Measurements from ENCODE around the gene BCOR. TPM values are rescaled to one million over a fixed set of nuclear protein-coding genes. Genes with fewer than 3 reads are reported as not detected.
A peak's percentile ranks its signal among the peaks of the same experiment; 100 is the strongest.

Gene BCOR
- total RNA-seq, 4 donors from 2014 or later, result 23.8 to 37.5 (median 31.1) TPM

GRCh38 chrX:40105835-40106675 is 8.3 kb upstream of the BCOR start:
- no peak for TF ChIP-seq POLR2A (IDR thresholded peaks at IDR 0.05)
- TF ChIP-seq, protein P1, sequence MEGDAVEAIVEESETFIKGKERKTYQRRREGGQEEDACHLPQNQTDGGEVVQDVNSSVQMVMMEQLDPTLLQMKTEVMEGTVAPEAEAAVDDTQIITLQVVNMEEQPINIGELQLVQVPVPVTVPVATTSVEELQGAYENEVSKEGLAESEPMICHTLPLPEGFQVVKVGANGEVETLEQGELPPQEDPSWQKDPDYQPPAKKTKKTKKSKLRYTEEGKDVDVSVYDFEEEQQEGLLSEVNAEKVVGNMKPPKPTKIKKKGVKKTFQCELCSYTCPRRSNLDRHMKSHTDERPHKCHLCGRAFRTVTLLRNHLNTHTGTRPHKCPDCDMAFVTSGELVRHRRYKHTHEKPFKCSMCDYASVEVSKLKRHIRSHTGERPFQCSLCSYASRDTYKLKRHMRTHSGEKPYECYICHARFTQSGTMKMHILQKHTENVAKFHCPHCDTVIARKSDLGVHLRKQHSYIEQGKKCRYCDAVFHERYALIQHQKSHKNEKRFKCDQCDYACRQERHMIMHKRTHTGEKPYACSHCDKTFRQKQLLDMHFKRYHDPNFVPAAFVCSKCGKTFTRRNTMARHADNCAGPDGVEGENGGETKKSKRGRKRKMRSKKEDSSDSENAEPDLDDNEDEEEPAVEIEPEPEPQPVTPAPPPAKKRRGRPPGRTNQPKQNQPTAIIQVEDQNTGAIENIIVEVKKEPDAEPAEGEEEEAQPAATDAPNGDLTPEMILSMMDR (IDR thresholded peaks at IDR 0.05), result no peak
- peak overlapping the region; percentile 7 for H3K4me3 ChIP-seq (ENCODE audit: low read depth, poor library complexity, severe bottlenecking)
- DNase-seq (ENCODE audit: low spot score in 2 of 2), result peak; percentile 43 to 93
- intact Hi-C loops (cut with DNase I; ENCODE audit: low total_unique reads), result loop anchor here (10.0 kb wide), 1 partner anchor 101 kb away; no protein-coding TSS in a partner anchor
- WGBS, 2 donors, result 0 to 6% methylated on average over 4 to 69 of the region's 85 CpGs

GRCh38 chrX:40104985-40105834 is 7.5 kb upstream of the BCOR start:
- 4% methylated on average over 29 of the region's 94 CpGs; no CpG with 5 or more reads in 1 of the 2 donors for WGBS, 2 donors
- H3K4me3 ChIP-seq (ENCODE audit: low read depth, poor library complexity, severe bottlenecking), result peak overlapping the region; percentile 7
- TF ChIP-seq, protein P1 (IDR thresholded peaks at IDR 0.05), result no peak
- TF ChIP-seq POLR2A (IDR thresholded peaks at IDR 0.05), result no peak
- no peak for DNase-seq (ENCODE audit: low spot score in 2 of 2)
- intact Hi-C loops (cut with DNase I; ENCODE audit: low total_unique reads), result loop anchor here (10.0 kb wide), 1 partner anchor 100 kb away; no protein-coding TSS in a partner anchor

DNA sequence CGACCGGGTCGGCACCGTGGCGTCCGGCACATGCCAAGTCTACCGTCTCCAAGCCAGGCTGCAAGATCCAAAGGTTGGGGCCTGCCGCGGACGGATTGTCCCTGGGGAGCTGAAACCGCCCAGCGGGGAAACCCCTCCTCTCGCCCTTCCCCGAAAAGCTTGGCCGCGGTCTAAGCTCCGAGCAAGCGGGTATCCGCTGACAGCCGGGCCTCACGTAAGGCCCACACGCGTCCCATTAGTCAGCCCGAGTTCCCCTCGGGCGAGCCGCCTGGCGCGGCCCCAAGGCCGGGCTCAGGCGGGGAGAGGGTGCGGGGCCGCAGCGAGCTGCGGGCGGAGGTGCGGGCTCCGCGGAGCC is 6.8 kb upstream of the BCOR start:
- H3K4me3 ChIP-seq (ENCODE audit: low read depth, poor library complexity, severe bottlenecking), result no peak overlapping the region
- WGBS, 2 donors, result 3 to 4% methylated on average over 5 to 28 of the region's 39 CpGs
- peak in 1 of 2 donors; percentile 88 for DNase-seq (ENCODE audit: low spot score in 2 of 2)
- intact Hi-C loops (cut with DNase I; ENCODE audit: low total_unique reads), result loop anchor here (10.0 kb wide), 1 partner anchor 100 kb away; no protein-coding TSS in a partner anchor
- TF ChIP-seq, protein P1 (IDR thresholded peaks at IDR 0.05), result no peak
- no peak for TF ChIP-seq POLR2A (IDR thresholded peaks at IDR 0.05)

DNA sequence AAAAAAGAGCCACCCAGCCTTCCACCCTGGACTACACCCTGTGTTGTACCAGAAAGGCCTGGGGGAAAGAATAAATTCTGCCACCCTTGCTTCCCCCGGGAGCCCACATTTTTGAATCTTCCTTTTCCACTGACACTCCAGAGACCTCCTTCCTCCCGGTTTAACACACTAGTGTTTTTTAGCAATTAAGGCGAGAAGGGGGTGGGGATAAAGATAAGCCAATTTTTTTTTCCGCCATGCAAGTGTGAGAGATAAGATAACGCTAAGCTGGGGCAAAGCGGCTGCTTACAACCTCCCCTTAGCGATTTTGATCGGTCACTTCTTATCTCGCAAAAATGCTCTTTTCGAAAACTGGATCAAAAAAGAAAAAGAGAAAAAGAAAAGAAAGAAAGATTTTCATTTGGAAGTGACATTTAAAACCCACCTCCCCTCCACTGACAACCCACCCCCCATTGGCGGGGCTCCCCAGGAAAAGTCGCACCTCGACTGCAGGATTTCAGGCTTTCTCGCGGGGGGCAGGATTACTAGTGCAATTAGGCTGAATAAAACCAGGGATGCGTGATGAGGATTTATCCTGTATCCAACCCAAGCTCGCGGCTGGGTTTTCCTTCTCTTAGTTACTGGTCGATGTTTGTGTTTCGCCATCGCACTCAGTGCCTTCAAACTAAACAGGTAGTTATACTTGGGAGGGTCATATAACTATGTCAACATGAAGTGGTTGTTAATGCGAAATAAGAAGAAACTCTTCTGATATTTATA is 6.0 kb upstream of the BCOR start:
- WGBS, 2 donors, result 50 to 83% methylated on average over 22 of the region's 22 CpGs
- intact Hi-C loops (cut with DNase I; ENCODE audit: low total_unique reads), result loop anchor here (10.0 kb wide), 1 partner anchor 99 kb away; no protein-coding TSS in a partner anchor

More for the DNA sequence above, 6.0 kb upstream of the BCOR start:
- no peak overlapping the region for H3K4me3 ChIP-seq (ENCODE audit: low read depth, poor library complexity, severe bottlenecking)
- TF ChIP-seq POLR2A (IDR thresholded peaks at IDR 0.05), result no peak
- TF ChIP-seq, protein P1 (IDR thresholded peaks at IDR 0.05), result no peak
- no peak for DNase-seq (ENCODE audit: low spot score in 2 of 2)
